Upper lobe of right lung (tissue), 1 donor: ENCODE measurements around the gene ALCAM. TPM values are rescaled to one million over a fixed set of nuclear protein-coding genes. Genes with fewer than 3 reads are reported as not detected.
A peak's percentile ranks its signal among the peaks of the same experiment; 100 is the strongest.

Source experiments
- ATAC-seq: fragments of 200-7000 bp; cut with Tn5 transposase; one replicate; pipeline ENCODE4 v1.9.1; 2020; ENCODE audit warnings: mild to moderate bottlenecking, moderate library complexity
- DNase-seq: peaks from one replicate; pipeline ENCODE4 v3.0.0-alpha.2; 2020
- H3K27ac ChIP-seq: fragments of 200-600 bp; one replicate; pipeline ENCODE4 v1.8.0; 2022
- H3K27me3 ChIP-seq: fragments of 200-600 bp; one replicate; pipeline ENCODE4 v1.8.0; 2022; ENCODE audit warnings: mild to moderate bottlenecking
- H3K36me3 ChIP-seq: fragments of 200-600 bp; one replicate; pipeline ENCODE4 v1.8.0; 2022
- H3K4me1 ChIP-seq: fragments of 200-600 bp; one replicate; pipeline ENCODE4 v1.8.0; 2022
- H3K4me3 ChIP-seq: fragments of 200-600 bp; one replicate; pipeline ENCODE4 v1.8.0; 2022; ENCODE audit warnings: mild to moderate bottlenecking
- H3K9me3 ChIP-seq: fragments of 200-600 bp; one replicate; pipeline ENCODE4 v1.8.0; 2022
- intact Hi-C: fragments of 100-400 bp; cut with DNase I; formaldehyde crosslinking; loops from one replicate; pipeline ENCODE4 v1.11.0; 2022
- total RNA-seq: library from RNA; stranded (reverse); fragmentation: NEBNext Ultra II Directional; extraction: Animal tissue kit (Norgen Biotek cat#: 25700); gene quantifications from one replicate; pipeline ENCODE4 v1.2.1, GENCODE V29; 2021
- TF ChIP-seq, protein P1 (sequence below): fragments of 200-600 bp; IDR thresholded peaks from one replicate; pipeline ENCODE4 v1.8.0; 2022; ENCODE audit warnings: antibody characterized with exemption
- donor health status: DM: no; HTN: yes; CAD: no; lungs with severe emphysema.

Gene ALCAM
- total RNA-seq, 1 donor from 2014 or later: 202 TPM

DNA sequence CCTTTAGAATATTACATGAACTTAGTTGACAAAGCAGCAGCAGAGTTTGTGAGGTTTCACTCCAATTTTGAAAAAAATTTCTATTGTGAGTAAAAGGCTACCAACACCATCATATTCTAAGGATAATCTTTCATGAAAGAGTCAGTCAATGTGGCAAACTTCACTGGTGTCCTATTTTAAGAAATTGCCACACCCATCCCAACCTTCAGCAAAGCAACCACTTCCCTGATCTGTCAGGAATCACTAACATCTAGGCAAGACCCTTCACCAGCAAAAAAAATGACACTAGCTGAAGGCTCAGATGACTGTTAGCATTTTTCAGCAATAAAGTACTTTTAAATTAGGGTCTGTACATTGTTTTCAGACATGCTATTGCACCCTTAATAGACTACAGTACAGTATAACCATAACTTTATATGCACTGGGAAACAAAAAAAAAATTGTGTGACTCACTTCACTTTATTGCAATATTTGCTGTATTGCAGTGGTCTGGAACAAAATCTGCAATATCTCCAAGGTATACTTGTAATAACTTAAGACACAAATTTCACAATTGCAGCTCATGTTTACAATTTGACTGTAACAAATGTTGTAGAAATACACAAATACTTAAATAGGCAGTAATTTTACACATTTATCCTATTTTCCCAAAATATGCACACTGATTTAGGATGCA lies 38.9 kb upstream of the ALCAM start:
- TF ChIP-seq, protein P1, sequence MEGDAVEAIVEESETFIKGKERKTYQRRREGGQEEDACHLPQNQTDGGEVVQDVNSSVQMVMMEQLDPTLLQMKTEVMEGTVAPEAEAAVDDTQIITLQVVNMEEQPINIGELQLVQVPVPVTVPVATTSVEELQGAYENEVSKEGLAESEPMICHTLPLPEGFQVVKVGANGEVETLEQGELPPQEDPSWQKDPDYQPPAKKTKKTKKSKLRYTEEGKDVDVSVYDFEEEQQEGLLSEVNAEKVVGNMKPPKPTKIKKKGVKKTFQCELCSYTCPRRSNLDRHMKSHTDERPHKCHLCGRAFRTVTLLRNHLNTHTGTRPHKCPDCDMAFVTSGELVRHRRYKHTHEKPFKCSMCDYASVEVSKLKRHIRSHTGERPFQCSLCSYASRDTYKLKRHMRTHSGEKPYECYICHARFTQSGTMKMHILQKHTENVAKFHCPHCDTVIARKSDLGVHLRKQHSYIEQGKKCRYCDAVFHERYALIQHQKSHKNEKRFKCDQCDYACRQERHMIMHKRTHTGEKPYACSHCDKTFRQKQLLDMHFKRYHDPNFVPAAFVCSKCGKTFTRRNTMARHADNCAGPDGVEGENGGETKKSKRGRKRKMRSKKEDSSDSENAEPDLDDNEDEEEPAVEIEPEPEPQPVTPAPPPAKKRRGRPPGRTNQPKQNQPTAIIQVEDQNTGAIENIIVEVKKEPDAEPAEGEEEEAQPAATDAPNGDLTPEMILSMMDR: no peak
- Histone ChIP-seq H3K4me3 (no peak overlapping the region), H3K27me3 (no peaks in the 10 kb centered on the region), H3K27ac (no peak overlapping the region), H3K4me1 (no peaks in the 10 kb centered on the region), H3K9me3 (peaks cover 4% of the 10 kb centered on the region), H3K36me3 (no peaks in the 10 kb centered on the region)
- DNase-seq (no peak), ATAC-seq (peak; percentile 60)
- intact Hi-C loops: no loop called here

DNA sequence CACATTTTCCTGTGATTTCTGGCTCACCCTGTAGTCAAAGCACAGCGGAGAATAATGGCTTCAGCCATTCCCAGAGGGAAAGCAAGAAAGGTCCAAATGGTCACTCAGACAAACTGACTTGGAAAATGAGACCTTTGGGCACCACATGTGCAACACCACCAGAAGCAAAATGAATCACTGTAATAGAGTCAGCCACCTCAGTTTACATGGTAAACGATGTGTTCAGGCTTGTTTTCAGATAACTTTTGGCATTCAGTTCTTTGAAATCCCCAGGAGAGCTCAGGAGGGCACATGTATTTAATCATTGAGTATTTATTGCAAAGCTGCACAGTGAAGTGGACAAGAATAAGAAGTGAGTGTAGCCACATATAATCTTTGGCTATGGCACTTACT lies 38.4 kb upstream of the ALCAM start:
- intact Hi-C loops: no loop called here
- Histone ChIP-seq H3K27me3 (no peaks in the 10 kb centered on the region), H3K4me1 (no peaks in the 10 kb centered on the region), H3K36me3 (no peaks in the 10 kb centered on the region), H3K4me3 (no peak overlapping the region), H3K9me3 (peaks cover 4% of the 10 kb centered on the region), H3K27ac (no peak overlapping the region)
- TF ChIP-seq, protein P1: no peak
- ATAC-seq (no peak), DNase-seq (no peak)

DNA sequence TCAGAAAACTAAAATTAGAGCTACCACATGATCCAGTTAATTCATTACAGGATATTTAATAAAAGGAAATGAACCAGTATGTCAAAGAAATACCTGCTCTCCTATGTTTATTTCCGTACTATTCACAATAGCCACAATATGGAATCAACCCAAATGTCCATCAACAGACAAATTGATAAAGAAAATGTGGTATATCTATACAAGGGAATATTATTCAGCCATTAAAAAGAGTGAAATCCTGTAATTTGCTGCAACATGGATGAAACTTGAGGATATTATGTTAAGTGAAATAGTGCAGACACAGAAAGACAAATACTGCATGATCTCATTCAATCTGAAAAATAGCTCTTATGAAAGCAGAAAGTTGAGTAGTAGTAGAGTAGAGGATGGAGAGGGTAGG lies 33.7 kb upstream of the ALCAM start:
- no peaks in the 10 kb centered on the region for H3K4me1 ChIP-seq
- TF ChIP-seq, protein P1: no peak
- intact Hi-C loops: no loop called here
- no peak for DNase-seq
- no peak overlapping the region for H3K4me3 ChIP-seq
- H3K27ac ChIP-seq: no peak overlapping the region
- H3K9me3 ChIP-seq: peaks cover 4% of the 10 kb centered on the region
- H3K36me3 ChIP-seq: no peaks in the 10 kb centered on the region
- H3K27me3 ChIP-seq: no peaks in the 10 kb centered on the region
- no peak for ATAC-seq

DNA sequence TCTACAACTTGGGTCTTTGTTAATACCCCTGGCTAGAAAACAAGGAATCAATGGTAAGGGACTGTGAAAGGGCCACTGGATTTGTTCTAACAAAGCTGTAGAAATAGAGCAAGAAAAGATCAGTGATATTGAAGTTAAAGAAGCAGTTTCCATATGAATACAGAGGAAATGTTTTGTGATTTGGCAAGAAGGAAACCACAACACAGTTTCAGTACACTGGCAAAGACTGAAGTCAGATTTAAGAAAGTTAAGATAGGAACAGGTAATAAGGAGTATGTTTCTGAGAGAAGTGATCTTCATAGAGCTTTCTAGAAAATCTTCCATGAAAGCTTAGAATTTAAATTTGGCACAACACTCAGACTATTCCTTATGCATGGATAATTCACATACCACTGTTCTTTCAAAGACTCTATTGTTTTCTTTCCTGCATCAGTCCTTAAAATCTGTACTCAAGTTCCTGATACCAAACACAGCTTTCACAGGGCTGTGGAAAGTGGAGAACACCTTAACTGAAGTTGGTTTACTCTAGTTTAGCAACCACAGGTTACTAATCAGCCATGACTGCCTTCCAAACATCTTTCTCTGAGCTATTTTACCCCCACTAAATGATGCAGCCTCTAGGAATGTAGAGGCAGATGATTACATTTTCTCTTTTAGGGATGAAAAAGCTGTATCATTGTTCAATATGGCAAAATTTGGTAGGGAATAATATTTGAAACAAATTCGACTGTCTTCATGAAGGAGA lies 32.4 kb upstream of the ALCAM start:
- Histone ChIP-seq H3K4me3 (no peak overlapping the region), H3K9me3 (peaks cover 4% of the 10 kb centered on the region), H3K27me3 (no peaks in the 10 kb centered on the region), H3K27ac (no peak overlapping the region), H3K36me3 (no peaks in the 10 kb centered on the region), H3K4me1 (no peaks in the 10 kb centered on the region)
- intact Hi-C loops: no loop called here
- ATAC-seq (no peak), DNase-seq (no peak)
- TF ChIP-seq, protein P1: no peak

DNA sequence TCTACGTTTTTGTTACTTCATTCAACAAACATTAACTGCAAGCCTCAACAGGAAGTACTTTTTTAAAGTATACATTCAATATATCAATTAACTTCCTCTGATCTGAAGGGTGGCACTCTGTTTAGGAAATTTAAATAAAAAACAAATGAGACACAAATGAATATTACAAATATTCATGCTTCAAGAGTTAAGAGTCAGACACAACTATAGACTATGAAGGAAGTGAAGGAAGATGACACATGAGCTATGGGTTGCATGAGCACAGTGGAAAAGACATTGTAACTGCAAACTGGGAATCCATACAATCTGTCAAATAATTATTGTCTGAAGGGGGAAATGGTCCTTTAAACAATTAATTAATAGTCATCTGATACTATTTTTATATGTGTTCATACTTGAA lies 26.8 kb upstream of the ALCAM start:
- no peak overlapping the region for H3K27ac ChIP-seq
- DNase-seq: no peak
- intact Hi-C loops: no loop called here
- no peaks in the 10 kb centered on the region for H3K4me1 ChIP-seq
- no peaks in the 10 kb centered on the region for H3K9me3 ChIP-seq
- ATAC-seq: no peak
- no peaks in the 10 kb centered on the region for H3K36me3 ChIP-seq
- no peaks in the 10 kb centered on the region for H3K27me3 ChIP-seq
- TF ChIP-seq, protein P1: no peak
- no peak overlapping the region for H3K4me3 ChIP-seq
